22Rv1 (cell line): Measurements from ENCODE around the gene MEI4.

Source experiments
- ZFX ChIP-seq: fragments of 450-650 bp; IDR thresholded peaks from 2 replicates; pipeline ENCODE4 v1.6.1; 2017; ENCODE audit warnings: antibody characterized with exemption, borderline replicate concordance
- TF ChIP-seq, protein P1 (sequence below): fragments of 450-650 bp; IDR thresholded peaks from 2 replicates; pipeline ENCODE4 v1.5.1; 2017; ENCODE audit warnings: mild to moderate bottlenecking

DNA sequence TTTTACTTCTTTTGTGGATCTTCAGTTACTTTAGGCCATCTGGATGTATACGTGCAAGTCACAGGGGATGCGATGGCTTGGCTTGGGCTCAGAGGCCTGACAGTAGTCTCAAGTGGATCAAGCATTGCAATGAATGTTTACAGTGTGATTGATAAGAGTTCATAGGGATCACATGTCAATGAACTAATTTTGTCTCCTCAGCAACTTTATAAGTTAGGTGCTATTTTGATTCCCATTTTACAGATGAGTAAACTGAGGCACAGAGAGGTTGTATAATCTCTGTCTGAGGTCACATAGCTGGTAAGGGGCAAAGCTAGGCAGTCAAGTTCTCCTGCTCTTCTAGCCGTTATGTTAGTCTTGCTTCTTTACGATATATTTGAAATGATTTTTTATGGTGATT, 13.5 kb downstream of the MEI4 start:
- TF ChIP-seq, protein P1, sequence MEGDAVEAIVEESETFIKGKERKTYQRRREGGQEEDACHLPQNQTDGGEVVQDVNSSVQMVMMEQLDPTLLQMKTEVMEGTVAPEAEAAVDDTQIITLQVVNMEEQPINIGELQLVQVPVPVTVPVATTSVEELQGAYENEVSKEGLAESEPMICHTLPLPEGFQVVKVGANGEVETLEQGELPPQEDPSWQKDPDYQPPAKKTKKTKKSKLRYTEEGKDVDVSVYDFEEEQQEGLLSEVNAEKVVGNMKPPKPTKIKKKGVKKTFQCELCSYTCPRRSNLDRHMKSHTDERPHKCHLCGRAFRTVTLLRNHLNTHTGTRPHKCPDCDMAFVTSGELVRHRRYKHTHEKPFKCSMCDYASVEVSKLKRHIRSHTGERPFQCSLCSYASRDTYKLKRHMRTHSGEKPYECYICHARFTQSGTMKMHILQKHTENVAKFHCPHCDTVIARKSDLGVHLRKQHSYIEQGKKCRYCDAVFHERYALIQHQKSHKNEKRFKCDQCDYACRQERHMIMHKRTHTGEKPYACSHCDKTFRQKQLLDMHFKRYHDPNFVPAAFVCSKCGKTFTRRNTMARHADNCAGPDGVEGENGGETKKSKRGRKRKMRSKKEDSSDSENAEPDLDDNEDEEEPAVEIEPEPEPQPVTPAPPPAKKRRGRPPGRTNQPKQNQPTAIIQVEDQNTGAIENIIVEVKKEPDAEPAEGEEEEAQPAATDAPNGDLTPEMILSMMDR, result no peak
- no peak for TF ChIP-seq ZFX
